T-helper 2 cell (primary cell): ENCODE data around the gene IL1RAPL1.

ENCODE experiments used
- DNase-seq, 5 experiments: peaks; one replicate each; pipeline versions ENCODE4 v3.0.0 to v3.0.0-alpha.2; 2012 to 2022

Gene IL1RAPL1

DNA sequence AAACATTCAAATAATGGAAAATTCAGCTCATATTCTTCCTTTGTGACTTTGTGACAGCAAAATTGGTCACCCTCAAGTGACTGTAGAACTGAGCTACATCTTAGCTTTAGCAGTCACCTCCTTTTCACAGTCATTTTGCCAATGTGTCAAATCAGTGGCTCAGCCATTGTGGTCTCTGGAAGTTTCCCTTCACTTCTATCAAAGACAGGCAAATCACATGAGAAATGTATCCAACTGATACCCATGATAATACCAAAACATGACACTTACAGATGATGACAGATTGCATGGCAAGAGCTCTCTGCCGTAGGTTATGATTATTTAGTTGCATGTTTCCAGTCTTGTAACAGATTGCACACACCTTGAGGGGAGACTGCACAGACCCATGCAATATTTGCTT is 1078.3 kb downstream of the IL1RAPL1 start:
- no peak for DNase-seq

DNA sequence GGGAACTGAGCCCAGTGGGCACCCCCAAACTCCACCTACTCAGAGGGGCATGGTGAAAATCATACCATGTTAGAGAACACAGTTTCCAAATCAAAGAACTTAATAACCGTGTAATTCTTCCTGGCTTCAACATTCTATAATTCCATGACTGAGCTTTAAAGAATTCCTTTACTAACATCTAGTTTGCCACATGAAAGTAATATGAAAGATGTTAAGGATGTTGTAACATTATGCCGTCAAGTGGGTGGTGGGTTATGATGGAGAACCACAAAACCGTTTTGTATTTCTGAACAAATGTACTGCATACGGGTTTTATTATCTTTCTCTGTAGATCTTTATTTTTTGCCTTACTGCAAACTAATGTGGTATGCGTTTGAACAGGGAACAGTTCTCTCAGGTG is 1079.1 kb downstream of the IL1RAPL1 start:
- DNase-seq, result no peak

DNA sequence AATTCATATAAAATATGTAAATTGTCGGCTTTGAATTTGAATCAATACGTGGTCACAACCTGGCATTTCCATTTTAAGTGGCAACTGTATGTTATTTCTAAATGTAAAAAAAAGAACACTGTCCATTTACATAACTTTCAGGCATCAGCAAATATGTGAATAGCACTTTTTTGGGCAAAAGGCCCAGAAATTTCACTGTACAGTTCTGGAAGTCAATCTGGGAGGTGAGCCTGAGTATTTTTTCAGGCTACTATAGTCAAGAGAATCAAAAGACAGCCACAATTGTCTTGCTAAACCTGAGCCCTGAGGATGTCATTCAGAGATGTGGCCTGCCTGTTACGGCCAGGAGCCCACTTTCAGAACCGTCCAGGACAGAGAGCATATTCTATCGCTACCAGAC is 1084.2 kb downstream of the IL1RAPL1 start:
- no peak for DNase-seq

DNA sequence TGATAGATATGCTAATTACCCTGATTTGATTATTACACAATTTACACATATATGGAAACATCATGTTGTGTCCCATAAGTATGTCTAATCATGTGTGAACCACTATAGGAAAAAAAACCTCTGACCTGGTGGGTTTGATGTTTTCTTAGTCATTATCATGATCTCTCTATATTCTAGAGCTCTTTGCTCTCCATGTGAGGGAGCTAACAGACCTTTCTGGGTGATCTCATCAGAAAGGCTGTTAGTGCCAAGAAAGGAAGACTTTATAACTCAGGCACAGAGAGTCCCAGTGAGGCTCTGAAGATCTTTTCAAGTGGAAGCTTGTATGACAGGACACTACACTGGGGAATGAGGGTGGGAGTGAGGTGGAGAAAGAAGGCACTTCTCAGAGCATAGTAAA is 1100.4 kb downstream of the IL1RAPL1 start:
- no peak for DNase-seq

DNA sequence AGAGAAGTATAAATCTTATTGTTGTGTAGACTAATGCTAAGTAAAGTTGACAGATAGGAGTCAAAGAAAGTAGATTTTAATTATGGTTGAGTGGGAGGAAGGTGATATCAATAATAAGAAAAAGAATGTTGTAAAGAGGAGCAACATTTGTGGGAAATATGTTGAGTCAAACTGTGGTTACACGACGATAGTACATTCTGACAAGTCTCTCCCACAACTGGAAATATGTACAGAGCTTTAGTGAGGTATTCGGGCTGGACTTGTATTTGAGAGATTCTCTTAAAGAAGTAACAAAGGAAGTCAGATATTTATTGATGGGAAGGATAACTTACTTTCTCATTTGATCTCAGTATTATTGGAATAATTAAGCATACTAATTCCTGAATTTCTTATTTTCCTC is 1102.8 kb downstream of the IL1RAPL1 start:
- no peak for DNase-seq

DNA sequence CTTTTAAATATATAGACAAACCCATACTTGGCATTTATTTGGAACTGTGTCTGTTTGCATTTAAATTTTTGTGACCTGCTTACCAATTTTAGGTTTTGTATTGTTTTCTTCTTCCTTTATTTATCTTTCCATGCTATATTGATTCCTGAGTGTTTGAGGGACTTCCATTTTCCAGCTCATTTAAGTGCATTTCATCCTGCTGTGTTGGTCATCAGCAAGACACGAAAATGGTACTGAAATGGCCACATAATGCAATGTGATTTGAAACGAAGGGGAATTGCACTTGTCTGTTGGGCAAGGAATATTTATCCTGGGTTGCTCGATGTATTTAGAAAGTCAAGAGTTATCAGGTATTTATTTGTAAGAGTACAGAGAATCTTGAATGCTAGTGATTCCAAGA is 1103.8 kb downstream of the IL1RAPL1 start:
- no peak for DNase-seq

DNA sequence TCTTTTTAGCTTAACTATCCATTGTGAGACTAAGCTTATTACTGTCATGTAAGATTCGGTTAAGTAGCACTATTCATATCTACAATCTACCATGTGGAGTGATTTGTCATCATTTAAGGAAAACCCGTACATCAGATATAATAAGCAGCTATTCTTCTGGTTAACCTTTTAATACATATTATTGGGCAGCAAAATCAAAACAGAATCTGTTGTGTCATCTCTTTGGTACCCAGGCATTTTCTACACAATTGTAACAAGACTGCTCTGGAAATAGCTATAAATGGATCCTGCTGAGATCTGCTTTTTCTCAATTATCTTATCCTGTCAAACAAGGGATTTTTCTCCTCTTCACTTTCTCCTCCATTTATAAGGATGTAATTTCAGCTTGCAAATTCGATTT is 1106.7 kb downstream of the IL1RAPL1 start:
- no peak for DNase-seq

DNA sequence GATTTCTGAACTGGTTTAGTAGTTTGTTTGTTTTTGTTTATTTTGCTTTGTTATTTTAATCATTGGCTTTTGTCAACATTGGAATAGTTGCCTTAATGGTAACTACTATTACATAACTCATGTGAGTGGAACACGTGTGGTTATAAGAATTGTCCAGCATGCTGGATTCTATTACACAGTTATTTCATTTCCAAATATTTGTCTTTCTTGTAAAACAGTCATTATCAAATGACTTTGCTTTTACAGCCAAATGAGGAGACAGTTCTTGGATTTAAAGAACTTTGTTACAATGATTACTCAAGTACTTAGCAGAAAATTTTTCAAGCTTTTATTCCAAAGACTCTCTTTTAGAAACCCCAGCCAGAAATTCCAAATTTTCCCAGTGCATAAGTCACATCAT is 1112.0 kb downstream of the IL1RAPL1 start:
- no peak for DNase-seq

DNA sequence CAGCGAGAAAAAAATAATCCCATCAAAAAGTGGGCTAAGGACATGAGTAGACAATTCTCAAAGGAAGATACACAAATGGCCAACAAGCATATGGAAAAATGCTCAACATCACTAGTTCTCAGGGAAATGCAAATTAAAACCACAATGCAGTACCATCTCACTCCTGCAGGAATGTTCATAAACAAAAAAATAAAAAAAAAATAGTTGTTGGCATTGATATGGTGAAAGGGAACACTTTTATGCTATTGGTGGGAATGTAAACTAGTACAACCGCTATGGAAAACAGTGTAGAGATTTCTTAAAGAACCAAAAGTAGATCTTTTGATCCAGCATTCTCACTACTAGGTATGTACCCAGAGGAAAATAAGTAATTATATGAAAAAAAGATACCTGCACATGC is 1119.8 kb downstream of the IL1RAPL1 start:
- DNase-seq, result no peak

DNA sequence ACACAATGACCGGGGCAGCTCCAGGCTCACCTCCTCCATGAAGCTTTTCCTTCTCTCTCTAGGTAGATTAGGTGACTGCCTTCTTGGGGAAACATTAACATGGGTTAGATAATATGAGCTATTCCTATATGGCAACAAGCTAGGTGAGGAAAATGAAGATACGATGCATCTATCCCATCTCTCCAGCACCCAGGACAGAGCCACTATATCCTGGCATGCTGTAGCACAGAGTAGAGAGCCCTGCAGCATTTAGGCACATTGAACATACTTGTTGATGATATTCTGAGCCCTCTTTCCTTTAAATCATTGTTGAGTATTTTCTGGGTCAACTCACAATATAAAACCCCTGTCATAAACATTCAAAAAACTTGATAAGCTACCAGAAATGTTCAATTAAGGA is 1133.9 kb downstream of the IL1RAPL1 start:
- no peak for DNase-seq

DNA sequence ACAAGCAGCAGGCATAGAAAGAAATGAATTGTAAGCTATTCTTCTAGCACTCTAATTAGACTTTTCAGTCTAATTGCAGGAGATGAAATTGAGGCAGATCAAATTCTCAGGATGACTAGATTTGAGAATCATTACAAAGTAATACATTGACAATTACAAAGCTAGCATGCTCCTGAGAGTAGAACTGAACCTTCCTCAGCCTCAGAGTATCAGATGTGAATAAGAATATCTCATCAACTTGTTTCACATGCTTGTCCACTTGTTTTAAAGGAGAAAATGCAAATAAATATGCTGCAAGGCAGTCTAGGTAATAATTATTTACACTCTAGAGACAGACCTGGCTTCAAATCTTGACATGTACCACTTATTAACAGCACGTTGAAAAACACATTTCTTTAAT is 1137.1 kb downstream of the IL1RAPL1 start:
- no peak for DNase-seq

DNA sequence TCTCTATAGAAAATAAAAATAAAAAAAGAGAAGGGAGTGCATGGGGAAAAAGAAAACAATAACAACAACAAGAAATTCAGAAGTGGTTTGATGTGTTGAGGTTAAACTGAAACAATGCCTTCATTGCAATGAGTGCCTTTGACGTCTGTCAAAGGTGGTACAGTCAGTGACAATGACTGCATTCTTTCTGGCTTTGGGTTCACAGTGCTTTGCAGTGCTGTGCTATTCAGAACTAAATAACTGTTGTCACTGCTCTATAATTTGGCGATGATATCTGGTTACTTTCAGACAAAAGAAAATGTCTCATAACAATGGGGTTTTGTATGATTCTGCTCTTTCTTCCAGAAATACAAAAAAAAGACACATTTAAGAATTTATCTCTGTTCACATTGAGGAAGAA is 1139.6 kb downstream of the IL1RAPL1 start:
- no peak for DNase-seq

DNA sequence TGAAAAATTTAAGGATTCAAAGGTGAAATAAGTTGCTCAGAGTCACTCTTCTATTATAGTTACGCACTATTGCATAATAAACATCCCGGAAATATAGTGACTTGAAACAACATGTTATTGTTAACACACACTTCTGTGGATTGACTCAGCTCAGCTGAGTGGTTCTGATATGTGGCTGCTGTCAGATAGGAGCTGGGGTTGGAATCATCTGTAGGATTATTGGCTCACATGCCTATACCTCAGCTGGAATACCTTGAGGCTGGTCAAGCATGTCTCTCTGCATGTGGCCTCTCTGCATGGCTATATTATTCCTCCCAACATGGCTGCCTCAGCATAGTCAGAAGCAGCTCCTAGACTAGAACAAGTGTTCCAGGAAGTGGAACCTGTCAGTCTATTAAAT is 1141.4 kb downstream of the IL1RAPL1 start:
- no peak for DNase-seq

DNA sequence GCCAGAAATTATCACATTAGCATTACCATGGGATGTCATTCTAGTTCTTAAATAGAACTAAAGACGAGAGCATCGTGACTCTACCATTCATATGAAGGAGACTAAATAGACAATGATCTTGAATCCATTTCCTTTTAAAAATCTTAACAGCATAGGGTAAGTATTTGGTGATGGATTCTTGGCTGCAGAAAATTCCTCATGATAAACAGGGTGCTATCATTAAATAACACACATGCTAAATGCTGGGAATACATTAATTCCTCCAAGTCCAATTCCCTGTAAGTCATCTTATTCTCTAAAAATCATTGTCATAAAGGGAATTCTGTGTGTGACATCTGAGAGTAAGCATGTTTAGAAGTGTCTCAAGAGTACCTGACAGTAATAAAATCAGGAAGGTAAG is 1157.7 kb downstream of the IL1RAPL1 start:
- no peak for DNase-seq

DNA sequence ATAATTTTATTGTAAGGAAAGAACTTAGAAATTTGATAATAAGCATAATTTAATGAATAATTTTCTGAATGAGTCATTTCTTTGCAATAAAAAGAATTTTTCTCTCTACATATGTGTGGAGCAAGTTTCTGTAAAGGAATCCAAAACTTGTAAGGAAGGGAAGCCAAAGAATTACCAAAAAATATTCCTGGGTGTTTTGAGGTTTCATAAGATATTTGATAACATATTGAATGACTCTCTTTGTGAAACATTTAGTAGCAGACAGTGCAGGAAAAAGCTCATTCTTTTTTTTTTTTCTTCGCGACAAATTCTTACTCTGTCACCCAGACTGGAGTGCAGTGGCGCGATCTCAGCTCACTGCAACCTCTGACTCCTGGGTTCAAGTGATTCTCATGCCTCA is 1159.1 kb downstream of the IL1RAPL1 start:
- no peak for DNase-seq

DNA sequence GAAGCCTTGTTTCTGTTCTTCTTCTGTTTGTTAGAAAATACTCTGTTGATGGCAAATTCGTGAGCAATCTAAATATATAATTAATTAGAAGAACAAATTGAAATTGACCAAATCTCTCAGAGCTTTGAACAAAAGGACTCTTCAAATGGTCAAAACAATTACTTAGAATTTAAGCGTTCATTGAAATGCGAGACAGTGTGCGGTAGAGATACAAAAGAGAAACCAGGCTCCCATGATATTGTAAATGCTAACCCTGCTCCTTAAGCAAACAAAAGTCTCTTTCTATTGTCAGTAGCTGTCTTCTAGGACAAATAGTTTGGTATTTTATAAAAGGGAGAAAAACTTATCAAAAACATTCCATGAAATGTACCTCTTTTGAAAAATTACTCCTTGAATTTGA is 1174.8 kb downstream of the IL1RAPL1 start:
- DNase-seq, result no peak

DNA sequence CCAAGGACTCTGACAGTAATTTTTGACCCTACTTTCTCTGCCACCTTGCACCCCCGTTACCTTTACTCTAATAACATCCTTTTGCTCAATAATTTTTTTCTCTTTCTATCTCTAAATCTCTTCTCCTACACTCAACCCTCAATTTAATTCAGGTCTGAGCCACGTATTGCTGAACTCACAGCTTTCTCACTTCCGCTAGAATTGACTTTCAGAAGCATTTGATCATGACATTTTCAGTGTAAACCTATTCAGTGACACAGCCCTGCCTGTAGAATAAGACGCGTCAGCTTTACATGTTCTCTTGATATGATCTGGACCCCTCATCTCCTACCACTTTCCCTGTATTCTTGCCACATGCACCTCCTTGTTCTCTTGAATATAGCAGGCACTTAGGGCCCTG is 1188.6 kb downstream of the IL1RAPL1 start:
- no peak for DNase-seq

DNA sequence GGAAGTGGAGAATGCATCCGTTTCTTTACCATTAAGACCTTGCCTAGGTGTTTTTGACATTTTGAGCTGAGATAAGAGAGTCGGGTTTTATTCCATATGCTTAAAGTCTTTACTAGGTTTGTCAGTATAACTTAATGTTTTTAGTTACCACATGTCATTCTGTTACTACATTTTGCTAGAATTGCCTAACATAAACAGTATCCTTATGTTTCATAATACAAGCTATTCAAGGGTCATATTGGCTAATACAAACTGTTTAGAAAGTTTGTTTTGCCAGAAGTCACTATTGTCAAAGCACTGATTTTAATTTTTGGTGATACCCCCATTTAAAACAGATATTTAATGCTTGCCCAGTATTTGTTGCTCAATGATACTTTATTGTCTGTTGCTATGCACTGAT is 1200.4 kb downstream of the IL1RAPL1 start:
- no peak for DNase-seq

DNA sequence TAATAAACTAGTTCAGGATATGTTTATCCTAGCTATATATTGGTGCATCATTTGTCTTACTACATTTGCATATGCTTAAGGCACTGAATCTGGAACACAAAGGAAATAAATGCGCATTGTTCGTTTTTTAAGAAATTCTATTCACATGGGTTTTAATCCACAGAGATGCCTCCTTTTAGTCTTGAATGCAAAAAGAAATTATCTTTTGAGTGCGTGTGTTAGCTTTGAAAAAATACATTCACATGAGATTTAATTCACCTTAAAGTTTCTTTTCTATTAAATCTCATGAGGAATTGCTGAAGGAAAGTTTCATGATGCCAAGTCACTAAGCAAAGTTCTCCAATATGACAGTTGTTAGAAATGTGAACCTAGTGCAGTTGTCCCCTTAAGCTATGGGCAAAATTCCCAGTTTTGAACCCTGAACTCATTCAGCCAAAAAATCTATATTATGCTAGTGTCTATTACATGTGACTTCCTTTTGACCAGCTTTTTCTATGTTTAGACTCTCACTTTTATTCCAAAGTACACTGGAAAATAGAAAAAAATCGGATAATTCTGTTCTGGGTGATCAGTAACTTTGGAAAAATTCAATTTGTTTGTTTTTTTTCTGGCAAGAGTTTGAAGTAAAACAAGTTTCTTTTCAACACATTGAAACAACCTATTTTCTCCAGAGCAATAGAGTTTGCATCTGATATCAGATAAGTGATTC is 1201.9 kb downstream of the IL1RAPL1 start:
- DNase-seq, result no peak

DNA sequence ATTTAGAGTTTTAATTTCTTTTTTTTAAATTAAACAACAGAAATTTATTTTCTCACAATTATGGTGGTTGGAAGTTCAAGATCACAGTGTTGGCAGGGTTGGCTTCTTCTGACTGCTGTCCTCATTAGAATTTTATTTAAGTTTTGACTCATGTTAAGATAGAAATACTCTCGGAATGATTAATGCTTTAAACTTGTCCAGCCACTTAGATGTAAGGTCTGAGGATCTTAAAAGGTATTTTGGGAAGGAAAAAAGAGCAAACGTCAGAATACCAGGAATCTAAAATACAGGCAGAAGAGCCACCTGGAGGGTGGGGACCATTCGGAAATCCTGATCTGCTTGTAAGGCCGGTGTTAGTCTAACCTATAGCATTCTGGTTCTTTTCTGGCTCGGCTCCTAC is 1205.1 kb downstream of the IL1RAPL1 start:
- DNase-seq, result no peak

DNA sequence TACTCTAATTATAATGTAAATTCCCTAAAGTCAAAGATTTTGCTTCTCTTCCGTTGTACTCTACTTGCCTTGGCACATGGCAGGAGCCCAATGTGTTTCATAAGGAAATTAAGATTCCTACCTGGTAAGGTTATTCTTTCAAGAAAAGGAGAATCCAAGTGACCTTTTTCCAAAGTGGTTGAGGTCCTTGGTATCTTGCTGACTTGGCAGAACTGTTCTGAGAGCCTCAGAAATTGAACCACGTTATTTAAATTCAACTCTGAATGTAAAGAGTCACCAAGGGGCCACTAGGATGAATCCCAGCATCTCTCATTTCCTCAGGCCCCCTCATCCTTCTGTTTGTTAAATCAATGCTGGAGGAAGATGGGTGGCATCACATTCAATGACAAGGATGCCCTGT is 1209.9 kb downstream of the IL1RAPL1 start:
- no peak for DNase-seq

DNA sequence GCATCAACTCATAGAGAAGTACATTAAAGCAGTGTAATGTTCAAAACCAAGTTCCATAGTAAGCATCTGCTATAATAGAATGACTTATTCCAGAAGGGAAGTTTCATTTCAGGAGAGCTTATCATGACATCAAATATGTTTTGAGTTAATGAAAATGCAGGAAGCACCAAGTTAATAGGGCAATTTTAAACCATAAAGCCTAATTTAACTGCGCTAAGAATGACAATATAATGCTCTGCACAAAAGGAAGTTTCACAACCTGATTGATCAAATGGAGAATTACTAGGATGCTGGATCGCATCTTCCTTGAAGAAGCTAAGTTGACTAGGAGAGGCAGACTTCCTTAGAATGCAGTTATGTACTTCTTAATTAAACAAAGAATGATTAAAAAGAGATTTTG is 1211.2 kb downstream of the IL1RAPL1 start:
- DNase-seq, result no peak

DNA sequence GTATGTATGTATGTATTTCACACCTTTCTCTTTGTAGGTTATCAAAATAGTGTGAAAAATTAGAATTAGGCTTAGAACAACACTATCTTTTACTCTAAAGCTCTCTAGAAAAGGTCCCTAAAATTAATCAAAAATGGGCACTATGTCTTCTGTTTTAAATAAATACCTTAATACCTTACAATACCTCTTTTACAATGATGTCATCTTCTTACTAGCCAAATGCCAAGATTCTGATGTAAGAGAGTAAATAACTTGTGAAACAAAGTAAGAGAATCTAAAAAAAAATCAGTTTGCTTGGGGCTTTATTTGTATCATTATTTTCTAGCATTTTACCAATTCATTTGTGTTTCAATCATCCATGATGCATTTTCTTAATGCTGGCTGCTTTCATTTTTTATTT is 1225.9 kb downstream of the IL1RAPL1 start:
- no peak for DNase-seq

DNA sequence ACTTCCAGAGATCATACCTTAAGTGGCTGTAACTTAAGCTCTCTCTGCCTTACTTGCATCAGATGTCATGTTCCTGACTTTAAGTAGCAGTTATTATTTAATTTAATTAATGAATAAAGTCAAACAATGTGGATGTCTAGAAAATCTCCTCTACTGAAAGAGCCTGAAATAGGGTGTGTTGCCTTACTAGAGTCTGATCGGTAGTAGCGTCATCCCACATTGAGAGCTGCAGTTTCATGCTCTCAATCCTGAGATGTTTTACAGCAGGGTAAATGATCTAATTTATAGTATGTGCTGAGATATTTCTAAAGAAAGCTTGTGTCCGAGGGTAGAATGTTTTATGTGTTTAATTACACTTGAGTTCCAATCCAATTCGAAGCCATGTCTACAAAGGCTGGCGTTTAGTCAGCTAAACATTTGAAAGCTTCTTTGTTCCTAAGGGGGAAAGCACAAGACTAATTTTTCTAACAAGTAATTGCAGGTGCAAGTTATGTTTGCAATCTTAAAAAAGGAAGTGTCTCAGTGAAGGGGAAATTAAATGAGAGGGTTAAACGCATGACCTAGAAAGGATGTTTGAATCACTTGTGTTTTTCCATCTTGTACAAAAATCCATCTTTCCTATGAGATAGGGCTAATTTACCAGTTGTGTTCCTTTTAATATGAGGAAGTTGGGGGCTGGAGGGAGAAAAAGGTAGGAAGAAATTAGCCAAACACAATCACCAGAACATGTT is 1237.1 kb downstream of the IL1RAPL1 start:
- no peak for DNase-seq

DNA sequence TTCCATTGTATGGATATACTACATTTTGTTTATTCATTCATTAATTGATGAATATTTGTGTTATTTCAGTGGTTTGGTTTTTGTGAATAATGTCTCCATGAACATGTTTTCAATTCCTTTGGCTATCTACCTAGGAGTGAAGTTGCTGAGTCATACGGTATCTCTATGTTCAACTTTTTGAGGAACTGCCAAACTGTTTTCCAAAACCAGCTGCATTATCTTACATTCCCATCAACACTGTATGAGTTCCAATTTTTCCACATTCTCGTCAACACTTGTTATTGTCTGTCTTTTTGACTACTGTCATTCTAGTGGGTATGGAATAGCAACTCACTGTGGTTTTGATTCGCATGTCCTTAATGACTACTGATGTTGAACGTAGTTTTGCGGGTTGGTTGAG is 1239.5 kb downstream of the IL1RAPL1 start:
- DNase-seq, result no peak
